ENCODE data around the gene PKNOX2. TPM values are rescaled to one million over a fixed set of nuclear protein-coding genes. Genes with fewer than 3 reads are reported as not detected.

PKNOX2 gene
- total RNA-seq, 4 donors from 2014 or later = 0.40 to 5.9 (median 1.1) TPM; not detected in 1

- H3K27ac ChIP-seq = no peak overlapping the region
- no peaks in the 10 kb centered on the region for H3K36me3 ChIP-seq
- intact Hi-C loops (cut with DNase I) = no loop called here
- no peaks in the 10 kb centered on the region for H3K9me3 ChIP-seq
- DNase-seq = no peak
- no peak for TF ChIP-seq POLR2A (IDR thresholded peaks at IDR 0.05)
- no peak for TF ChIP-seq CTCF (IDR thresholded peaks at IDR 0.05)
- 78 to 87% methylated on average over 6 to 7 of the region's 8 CpGs for WGBS, 2 donors
- no peak overlapping the region for H3K4me3 ChIP-seq
- H3K27me3 ChIP-seq = peaks cover 0 to 21% (median 0%) of the 10 kb centered on the region in 4 donors
- H3K4me1 ChIP-seq = peaks cover 7 to 15% (median 9%) of the 10 kb centered on the region in 3 donors
Observed at GRCh38 chr11:125258291-125259032, 93.9 kb downstream of the PKNOX2 start.

GRCh38 chr11:125261588-125261987 lies 97.0 kb downstream of the PKNOX2 start:
- Histone ChIP-seq H3K4me1 (peaks cover 7 to 22% (median 9%) of the 10 kb centered on the region in 3 donors), H3K27ac (no peak overlapping the region), H3K4me3 (no peak overlapping the region), H3K9me3 (no peaks in the 10 kb centered on the region), H3K36me3 (no peaks in the 10 kb centered on the region), H3K27me3 (peaks cover 0 to 35% (median 0%) of the 10 kb centered on the region in 4 donors)
- intact Hi-C loops (cut with DNase I) = no loop called here
- no peak for DNase-seq
- 94% methylated on average over 4 of the region's 4 CpGs; no CpG with 5 or more reads in 1 of the 2 donors for WGBS, 2 donors
- TF ChIP-seq CTCF (IDR thresholded peaks at IDR 0.05) (no peak), POLR2A (IDR thresholded peaks at IDR 0.05) (no peak)

GRCh38 chr11:125262194-125262829 lies 97.8 kb downstream of the PKNOX2 start:
- no peaks in the 10 kb centered on the region for H3K36me3 ChIP-seq
- H3K27ac ChIP-seq = peak overlapping the region in 1 of 4 donors; percentile 16
- TF ChIP-seq CTCF (IDR thresholded peaks at IDR 0.05) = no peak
- no peak for TF ChIP-seq POLR2A (IDR thresholded peaks at IDR 0.05)
- WGBS, 2 donors = 63 to 75% methylated on average over 17 to 19 of the region's 20 CpGs
- peaks cover 7 to 22% (median 9%) of the 10 kb centered on the region in 3 donors for H3K4me1 ChIP-seq
- intact Hi-C loops (cut with DNase I) = no loop called here
- no peaks in the 10 kb centered on the region for H3K9me3 ChIP-seq
- peaks cover 0 to 35% (median 0%) of the 10 kb centered on the region in 4 donors for H3K27me3 ChIP-seq
- H3K4me3 ChIP-seq = no peak overlapping the region
- no peak for DNase-seq

GRCh38 chr11:125262830-125263218 lies 98.3 kb downstream of the PKNOX2 start:
- TF ChIP-seq CTCF (IDR thresholded peaks at IDR 0.05) (no peak), POLR2A (IDR thresholded peaks at IDR 0.05) (no peak)
- no peaks in the 10 kb centered on the region for H3K9me3 ChIP-seq
- peaks cover 0 to 35% (median 0%) of the 10 kb centered on the region in 4 donors for H3K27me3 ChIP-seq
- intact Hi-C loops (cut with DNase I) = no loop called here
- H3K4me1 ChIP-seq = peaks cover 7 to 22% (median 9%) of the 10 kb centered on the region in 3 donors
- H3K27ac ChIP-seq = peak overlapping the region in 2 of 4 donors; percentile 16 to 58
- 30 to 31% methylated on average over 7 to 9 of the region's 10 CpGs for WGBS, 2 donors
- H3K4me3 ChIP-seq = no peak overlapping the region
- no peak for DNase-seq
- no peaks in the 10 kb centered on the region for H3K36me3 ChIP-seq

- Histone ChIP-seq H3K9me3 (no peaks in the 10 kb centered on the region), H3K4me3 (peak overlapping the region in 1 of 4 donors; percentile 37), H3K36me3 (no peaks in the 10 kb centered on the region), H3K4me1 (peaks cover 7 to 22% (median 9%) of the 10 kb centered on the region in 3 donors), H3K27ac (peak overlapping the region in 2 of 4 donors; percentile 44 to 58), H3K27me3 (peaks cover 0 to 35% (median 0%) of the 10 kb centered on the region in 4 donors)
- DNase-seq = no peak
- intact Hi-C loops (cut with DNase I) = no loop called here
- TF ChIP-seq CTCF (IDR thresholded peaks at IDR 0.05) = no peak
- TF ChIP-seq POLR2A (IDR thresholded peaks at IDR 0.05) = no peak
- 6 to 20% methylated on average over 1 to 19 of the region's 29 CpGs for WGBS, 2 donors
Observed at GRCh38 chr11:125263268-125263790, 98.8 kb downstream of the PKNOX2 start.

Data from esophagus squamous epithelium (tissue), 5 donors.